Suprapubic skin (tissue), 3 donors: ENCODE measurements around the gene TSC22D1.

Source experiments
- CTCF ChIP-seq, 2 donors: fragments of 200-600 bp in 1 of 2; fragments of 450-650 bp in 1 of 2; sonication (generic) in 1 of 2; IDR thresholded peaks; one replicate each; pipeline ENCODE4 v1.5.1; 2016 to 2019; ENCODE audit warnings: antibody characterized with exemption in 2 of 2, mild to moderate bottlenecking in 1 of 2, moderate library complexity in 1 of 2
- POLR2A ChIP-seq, 2 donors: fragments of 450-650 bp; IDR thresholded peaks; one replicate each; pipeline ENCODE4 v1.6.1; 2017; ENCODE audit warnings: antibody characterized with exemption in 2 of 2, mild to moderate bottlenecking in 2 of 2, moderate library complexity in 2 of 2

DNA sequence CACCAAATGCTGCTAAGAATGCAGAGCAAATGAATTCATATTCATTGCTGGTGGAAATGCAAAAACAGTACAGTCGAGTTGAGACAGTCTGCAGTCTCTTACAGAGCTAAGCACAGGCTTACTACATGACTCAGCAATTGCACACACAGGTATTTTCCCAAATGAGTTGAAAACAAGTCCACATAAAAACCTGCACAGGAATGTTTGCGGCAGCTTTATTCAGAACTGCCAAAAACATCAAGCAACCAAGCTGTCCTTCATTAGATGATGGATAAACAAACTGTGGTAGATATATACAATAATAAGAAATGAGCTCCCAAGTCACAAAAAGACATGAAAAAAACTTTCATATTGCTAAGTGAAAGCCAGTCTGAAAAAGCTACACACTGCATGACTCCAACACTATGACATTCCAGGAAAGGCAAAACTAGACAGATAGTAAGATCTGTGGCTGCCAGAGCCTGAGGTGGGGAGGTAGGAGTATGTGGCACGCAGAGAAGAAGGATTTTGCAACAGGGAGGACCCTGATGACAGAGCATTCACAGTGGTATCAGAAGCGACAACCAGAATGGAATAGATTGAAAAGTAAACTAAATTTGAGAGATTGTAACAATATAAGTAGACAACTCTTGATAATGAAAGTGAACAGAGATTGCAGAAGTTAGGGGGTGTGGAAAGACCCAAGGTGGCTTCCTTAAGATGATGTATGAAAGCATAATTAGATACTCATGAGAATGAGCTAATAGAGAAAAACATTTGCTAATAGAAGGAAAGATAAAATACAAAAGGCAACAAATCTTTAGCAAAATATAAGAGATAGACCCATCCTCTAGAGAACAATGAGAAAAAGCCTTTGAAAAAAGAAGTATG lies 52.7 kb downstream of the TSC22D1 start:
- no peak for TF ChIP-seq CTCF (IDR thresholded peaks at IDR 0.05)
- no peak for TF ChIP-seq POLR2A (IDR thresholded peaks at IDR 0.05)
